MCF 10A (cell line): ENCODE data around the gene EHD1. TPM values are rescaled to one million over a fixed set of nuclear protein-coding genes. Genes with fewer than 3 reads are reported as not detected.

ENCODE experiments used
- BruUV-seq: library from RNA; stranded (reverse); fragments of 400-500 nt; replicated peaks from 2 replicates; lab custom pipeline; 2021; lab: Mats Ljungman, UMichigan
- CTCF ChIA-PET: fragments of 300-600 bp; sonication (Branson Sonifier 250); formaldehyde crosslinking; extraction: SDS; loops from one replicate; lab custom pipeline; 2021; ENCODE audit warnings: antibody characterized with exemption, inconsistent platforms; lab: Yijun Ruan, JAX
- POLR2A ChIA-PET: fragments of 300-600, 350-650 bp; sonication (Branson Sonifier 250); formaldehyde crosslinking; extraction: SDS; loops from one replicate; lab custom pipeline; 2020; ENCODE audit warnings: antibody characterized with exemption, inconsistent platforms; lab: Yijun Ruan, JAX
- DNase-seq: peaks from one replicate; pipeline ENCODE4 v3.0.0-alpha.2; 2018; ENCODE audit not compliant: unreplicated experiment
- H3K27ac Mint-ChIP-seq: one replicate; pipeline ENCODE4 v1.8.0; 2022; ENCODE audit warnings: mild to moderate bottlenecking, low read depth, mixed read lengths; ENCODE audit not compliant: unreplicated experiment
- H3K27me3 Mint-ChIP-seq: one replicate; pipeline ENCODE4 v1.8.0; 2022; ENCODE audit warnings: mixed read lengths; ENCODE audit not compliant: insufficient read depth, unreplicated experiment
- H3K36me3 Mint-ChIP-seq: one replicate; pipeline ENCODE4 v1.8.0; 2022; ENCODE audit warnings: mild to moderate bottlenecking, moderate library complexity, mixed read lengths; ENCODE audit not compliant: insufficient read depth, unreplicated experiment
- H3K4me1 Mint-ChIP-seq: one replicate; pipeline ENCODE4 v1.8.0; 2022; ENCODE audit warnings: mixed read lengths; ENCODE audit not compliant: insufficient read depth, unreplicated experiment
- H3K4me3 Mint-ChIP-seq: one replicate; pipeline ENCODE4 v1.8.0; 2022; ENCODE audit warnings: mild to moderate bottlenecking, moderate library complexity, mixed read lengths; ENCODE audit not compliant: unreplicated experiment
- H3K9me3 Mint-ChIP-seq: one replicate; pipeline ENCODE4 v1.8.0; 2022; ENCODE audit warnings: mixed read lengths; ENCODE audit not compliant: unreplicated experiment
- intact Hi-C: fragments of 100-400 bp; cut with micrococcal nuclease; formaldehyde crosslinking; loops from 2 replicates; pipeline ENCODE4 v1.14.1; 2022
- total RNA-seq: library from RNA; stranded (reverse); gene quantifications from 2 replicates; pipeline ENCODE4 v1.2.3, GENCODE V29; 2022
- TF ChIP-seq, protein P1 (sequence below): fragments of 200-600 bp; IDR thresholded peaks from one replicate; pipeline ENCODE4 v1.8.0; 2022; ENCODE audit warnings: antibody characterized with exemption, mild to moderate bottlenecking; ENCODE audit not compliant: unreplicated experiment

Gene EHD1
- total RNA-seq, 1 experiment from 2014 or later, result 80.6 TPM

- intact Hi-C loops, result no loop called here
- no peak for DNase-seq
- H3K4me3 Mint-ChIP-seq, result no peak overlapping the region
- H3K27me3 Mint-ChIP-seq, result no peaks in the 10 kb centered on the region
- no TSS peak for BruUV-seq
- TF ChIP-seq, protein P1, sequence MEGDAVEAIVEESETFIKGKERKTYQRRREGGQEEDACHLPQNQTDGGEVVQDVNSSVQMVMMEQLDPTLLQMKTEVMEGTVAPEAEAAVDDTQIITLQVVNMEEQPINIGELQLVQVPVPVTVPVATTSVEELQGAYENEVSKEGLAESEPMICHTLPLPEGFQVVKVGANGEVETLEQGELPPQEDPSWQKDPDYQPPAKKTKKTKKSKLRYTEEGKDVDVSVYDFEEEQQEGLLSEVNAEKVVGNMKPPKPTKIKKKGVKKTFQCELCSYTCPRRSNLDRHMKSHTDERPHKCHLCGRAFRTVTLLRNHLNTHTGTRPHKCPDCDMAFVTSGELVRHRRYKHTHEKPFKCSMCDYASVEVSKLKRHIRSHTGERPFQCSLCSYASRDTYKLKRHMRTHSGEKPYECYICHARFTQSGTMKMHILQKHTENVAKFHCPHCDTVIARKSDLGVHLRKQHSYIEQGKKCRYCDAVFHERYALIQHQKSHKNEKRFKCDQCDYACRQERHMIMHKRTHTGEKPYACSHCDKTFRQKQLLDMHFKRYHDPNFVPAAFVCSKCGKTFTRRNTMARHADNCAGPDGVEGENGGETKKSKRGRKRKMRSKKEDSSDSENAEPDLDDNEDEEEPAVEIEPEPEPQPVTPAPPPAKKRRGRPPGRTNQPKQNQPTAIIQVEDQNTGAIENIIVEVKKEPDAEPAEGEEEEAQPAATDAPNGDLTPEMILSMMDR, result no peak
- H3K9me3 Mint-ChIP-seq, result no peaks in the 10 kb centered on the region
- peaks cover 10% of the 10 kb centered on the region for H3K4me1 Mint-ChIP-seq
- ChIA-PET CTCF (interaction anchor here (0.6 to 3.9 kb wide), 2 partner anchors 14 to 46 kb away, joined by 3 to 16 read pairs; no protein-coding TSS in a partner anchor), POLR2A (no interaction called here)
- peaks cover 18% of the 10 kb centered on the region for H3K36me3 Mint-ChIP-seq
- no peak overlapping the region for H3K27ac Mint-ChIP-seq
Observed at GRCh38 chr11:64833509-64833908, 44.9 kb downstream of the EHD1 start.

- Mint-ChIP-seq H3K4me3 (no peak overlapping the region), H3K36me3 (peaks cover 18% of the 10 kb centered on the region), H3K4me1 (peaks cover 10% of the 10 kb centered on the region), H3K9me3 (no peaks in the 10 kb centered on the region), H3K27ac (no peak overlapping the region), H3K27me3 (no peaks in the 10 kb centered on the region)
- TF ChIP-seq, protein P1, result no peak
- intact Hi-C loops, result no loop called here
- DNase-seq, result no peak
- ChIA-PET POLR2A (no interaction called here), CTCF (interaction anchor here (0.6 to 3.9 kb wide), 2 partner anchors 14 to 45 kb away, joined by 3 to 16 read pairs; no protein-coding TSS in a partner anchor)
- BruUV-seq, result no TSS peak
Observed at GRCh38 chr11:64833198-64833502, 45.3 kb downstream of the EHD1 start.

DNA sequence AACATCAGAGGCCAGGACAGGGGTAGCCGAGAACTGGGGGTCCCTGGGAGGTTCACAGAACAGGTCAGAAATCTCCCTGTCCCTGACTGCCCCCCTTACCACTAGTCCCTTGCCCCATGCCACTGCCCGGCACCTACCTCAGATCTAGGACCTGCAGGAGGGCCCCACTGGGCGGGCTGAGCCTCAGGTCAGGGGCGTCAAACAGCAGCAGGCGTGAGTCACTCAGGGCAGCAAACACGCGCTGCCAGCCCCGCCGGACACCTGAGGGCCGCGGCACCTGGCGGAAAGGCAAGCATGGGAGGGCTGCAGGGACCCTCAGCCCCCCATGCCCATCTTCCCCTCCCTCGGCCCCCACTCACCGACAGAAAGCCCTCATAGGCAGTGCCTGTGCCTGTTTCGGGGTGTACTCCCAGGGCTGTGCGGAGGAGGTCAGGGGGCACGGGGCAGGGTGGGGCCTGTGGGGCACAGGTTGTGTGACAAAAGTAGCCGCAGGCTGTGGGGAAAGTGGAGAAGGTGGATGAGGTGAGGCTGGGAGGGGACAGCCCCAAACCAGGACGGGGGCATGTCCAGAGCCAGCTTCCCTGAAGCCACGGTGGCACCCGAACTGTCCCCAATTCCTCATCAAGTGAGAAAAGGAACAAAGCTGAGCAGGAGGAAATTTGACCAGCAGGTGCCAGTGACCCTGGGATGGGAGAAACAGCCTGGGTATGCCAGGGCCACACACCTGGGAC is 45.8 kb downstream of the EHD1 start:
- Mint-ChIP-seq H3K9me3 (no peaks in the 10 kb centered on the region), H3K4me1 (peaks cover 10% of the 10 kb centered on the region), H3K27ac (no peak overlapping the region), H3K36me3 (peaks cover 18% of the 10 kb centered on the region), H3K27me3 (no peaks in the 10 kb centered on the region), H3K4me3 (no peak overlapping the region)
- intact Hi-C loops, result no loop called here
- DNase-seq, result no peak
- TF ChIP-seq, protein P1, result no peak
- ChIA-PET CTCF (no interaction called here), POLR2A (no interaction called here)
- no TSS peak for BruUV-seq

DNA sequence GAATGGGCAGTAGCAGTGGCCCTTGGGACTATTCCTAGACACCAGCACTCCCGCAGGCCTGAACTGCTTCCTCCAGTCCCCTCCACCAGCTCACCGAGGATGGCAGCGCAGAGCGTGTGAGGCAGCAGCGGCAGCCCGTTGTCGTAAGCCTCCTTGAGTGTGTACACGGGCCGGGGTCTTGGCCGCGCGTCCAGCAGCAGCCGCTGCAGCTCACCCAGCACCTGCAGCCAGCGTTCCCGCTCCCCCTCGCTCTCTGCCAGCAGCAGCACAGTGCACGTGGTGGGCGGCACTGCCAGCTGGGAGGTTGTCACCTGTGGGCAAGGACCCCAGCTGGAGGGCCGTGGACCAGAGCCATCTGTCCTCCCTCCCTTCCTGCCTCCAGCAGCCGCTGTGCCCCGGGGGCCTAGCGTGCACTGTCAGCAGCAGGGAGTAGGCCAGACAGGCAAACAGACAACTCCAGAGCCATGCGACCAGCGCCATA is 47.0 kb downstream of the EHD1 start:
- no peak overlapping the region for H3K4me3 Mint-ChIP-seq
- H3K36me3 Mint-ChIP-seq, result peaks cover 18% of the 10 kb centered on the region
- peaks cover 10% of the 10 kb centered on the region for H3K4me1 Mint-ChIP-seq
- CTCF ChIA-PET, result no interaction called here
- TF ChIP-seq, protein P1, result no peak
- no peak for DNase-seq
- intact Hi-C loops, result no loop called here
- POLR2A ChIA-PET, result no interaction called here
- no peaks in the 10 kb centered on the region for H3K27me3 Mint-ChIP-seq
- BruUV-seq, result no TSS peak
- no peak overlapping the region for H3K27ac Mint-ChIP-seq
- no peaks in the 10 kb centered on the region for H3K9me3 Mint-ChIP-seq
